NCI-H748 (cell line): ENCODE results near the gene TTLL11.

Source experiments
- DNase-seq: peaks from one replicate; lab custom pipeline; 2025; ENCODE audit not compliant: unreplicated experiment; lab: John Stamatoyannopoulos, UW

Gene TTLL11

DNA sequence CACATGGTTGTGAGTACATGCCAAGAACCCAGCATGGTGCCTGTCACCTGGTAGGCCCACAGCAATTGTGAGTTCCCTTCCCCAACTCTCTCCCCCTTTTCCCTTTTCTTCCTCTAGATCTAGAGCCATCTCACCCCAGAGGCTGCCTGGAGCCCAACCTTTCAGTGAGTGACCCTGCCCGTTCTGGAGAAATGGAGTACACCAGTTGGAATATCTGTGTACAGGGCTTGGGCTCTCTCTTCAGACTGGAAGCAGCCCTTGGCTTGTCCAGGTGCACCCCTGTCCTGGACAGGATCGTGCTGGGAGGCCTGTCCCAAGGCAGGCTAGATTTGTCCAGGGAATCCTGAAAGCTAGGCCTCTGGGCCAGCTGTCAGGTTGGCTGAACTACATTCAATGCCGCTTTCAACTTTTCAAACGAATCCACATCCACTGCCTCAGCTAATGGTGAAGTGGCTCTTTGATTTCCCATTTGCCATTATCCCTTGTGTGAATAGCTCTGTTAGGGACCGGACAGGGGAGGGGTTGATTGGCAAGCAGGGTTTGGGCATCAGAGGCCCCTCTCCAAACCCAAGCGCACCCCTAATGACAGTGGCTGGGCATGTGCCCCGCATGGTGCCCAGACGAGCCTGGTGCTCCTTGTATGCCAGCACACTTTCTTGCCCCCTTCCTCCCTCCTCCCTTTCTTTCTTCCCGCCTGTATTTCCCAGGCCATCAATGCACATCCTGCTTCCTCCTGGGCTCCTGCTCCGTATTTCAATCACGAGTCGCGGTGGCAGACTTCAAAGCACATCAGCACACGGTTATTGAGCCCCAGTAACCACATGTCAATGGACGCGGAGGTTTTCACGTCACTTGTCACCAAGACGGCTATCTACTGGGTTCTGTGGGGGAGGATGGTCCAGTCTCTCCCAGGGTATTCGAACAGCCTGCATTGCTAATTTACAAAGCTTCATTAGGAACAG lies 230.5 kb downstream of the TTLL11 start:
- DNase-seq, result no peak

DNA sequence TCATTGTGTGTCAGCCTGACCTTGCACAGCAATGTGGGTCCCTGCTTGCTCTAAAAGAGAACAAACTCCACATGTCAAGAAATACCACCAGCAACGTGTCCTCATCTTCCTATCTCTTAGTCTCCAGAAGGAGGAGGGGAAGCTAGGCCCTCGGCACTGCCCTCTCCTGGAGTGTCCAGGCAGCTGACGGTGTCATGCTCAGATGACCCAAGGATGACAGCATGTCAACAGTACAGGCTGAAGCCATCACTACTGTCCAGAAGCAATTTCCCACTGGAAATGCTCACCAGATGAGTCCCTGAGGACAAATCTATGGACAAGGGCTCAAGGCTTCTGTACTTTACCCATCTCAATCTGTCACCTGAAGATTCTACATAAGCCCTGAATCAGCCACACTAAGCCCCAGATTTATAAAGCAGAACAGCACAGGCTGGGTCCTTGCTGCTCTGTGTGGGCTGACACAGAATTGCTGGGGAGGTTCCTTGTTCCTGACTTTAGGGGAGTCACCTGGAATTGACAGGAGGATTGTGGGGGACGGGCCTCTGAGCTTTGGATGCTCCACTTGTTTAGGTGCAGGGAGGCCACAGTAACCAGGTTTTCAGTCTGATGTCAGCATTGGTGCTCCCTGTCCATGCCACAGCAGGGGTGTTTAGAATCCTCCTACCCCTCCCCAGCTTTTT lies 231.5 kb downstream of the TTLL11 start:
- peak; percentile 10 for DNase-seq

DNA sequence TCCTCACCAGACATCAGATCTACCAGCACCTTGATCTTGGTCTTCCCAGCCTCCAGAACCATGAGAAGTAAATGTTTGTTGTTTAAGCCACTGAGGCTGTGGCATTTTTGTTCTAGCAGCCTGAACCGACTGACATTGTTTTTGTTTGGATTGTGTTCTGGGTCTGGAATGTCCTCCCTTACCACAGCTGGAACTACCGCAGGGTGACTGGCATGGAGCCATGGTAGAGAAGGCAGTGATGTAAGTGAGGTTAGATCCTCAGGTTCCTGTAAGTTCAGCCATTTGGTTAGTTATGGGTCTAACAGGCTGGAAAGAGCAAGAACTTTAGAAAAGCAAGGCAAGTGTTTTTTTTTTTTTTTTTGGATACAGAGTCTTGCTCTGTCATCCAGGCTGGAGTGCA lies 232.4 kb downstream of the TTLL11 start:
- DNase-seq, result no peak

DNA sequence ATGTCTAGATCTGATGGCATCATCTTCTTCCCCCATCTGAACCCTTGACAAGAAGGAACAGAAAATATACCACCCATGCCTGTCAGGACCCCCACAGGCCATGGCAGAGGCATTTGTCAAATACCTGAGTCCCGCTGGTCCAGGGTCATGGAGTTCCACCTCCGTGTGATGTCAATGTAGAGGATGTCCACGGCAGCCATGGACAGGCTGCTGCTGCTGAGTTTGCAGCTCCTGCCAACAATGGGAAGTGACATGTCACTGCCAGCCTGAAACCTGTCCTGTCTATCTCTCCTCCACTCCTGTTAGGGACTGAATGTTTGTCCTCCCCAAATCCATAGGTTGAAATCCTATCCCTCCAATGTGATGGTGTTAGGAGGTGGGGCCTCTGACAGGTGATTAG lies 232.9 kb downstream of the TTLL11 start:
- DNase-seq, result no peak

DNA sequence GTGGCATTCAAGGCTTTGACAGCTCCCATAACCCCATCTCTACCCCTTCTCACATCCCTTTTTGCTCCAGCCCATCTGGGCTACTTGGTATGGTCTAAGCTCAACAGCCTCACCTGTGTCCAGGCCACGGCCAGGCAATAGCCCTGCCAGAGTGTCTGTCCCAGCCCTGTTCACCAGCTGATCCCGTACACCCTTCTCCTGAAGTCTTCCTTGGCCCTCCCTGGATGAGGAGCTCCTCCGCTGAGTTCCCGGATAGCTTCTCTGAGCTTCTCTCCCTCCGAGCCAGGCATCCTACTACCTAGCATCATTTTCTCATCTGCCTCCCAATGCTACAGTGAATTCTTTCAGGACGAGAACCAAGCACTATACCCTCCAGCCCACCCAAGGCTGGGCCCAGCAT lies 233.5 kb downstream of the TTLL11 start:
- no peak for DNase-seq

DNA sequence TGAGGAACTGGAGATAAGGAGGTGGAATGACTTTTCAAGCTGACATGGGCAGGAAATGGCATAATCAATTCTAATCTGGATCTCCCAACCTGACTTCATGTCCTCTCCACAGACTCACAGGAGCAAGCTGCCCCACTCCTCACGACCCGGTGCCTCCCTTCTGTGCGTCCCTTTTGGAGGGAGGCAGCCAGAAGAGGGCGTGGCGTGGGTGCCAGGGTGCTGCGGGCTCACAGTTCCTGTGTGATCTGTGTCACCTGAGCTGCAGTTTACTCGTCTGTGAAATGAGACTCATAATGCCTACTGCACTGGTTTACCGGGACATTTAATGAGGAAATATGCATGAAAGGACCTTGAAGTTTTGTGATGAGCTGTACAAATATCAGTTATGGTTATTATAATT lies 234.3 kb downstream of the TTLL11 start:
- DNase-seq, result no peak

DNA sequence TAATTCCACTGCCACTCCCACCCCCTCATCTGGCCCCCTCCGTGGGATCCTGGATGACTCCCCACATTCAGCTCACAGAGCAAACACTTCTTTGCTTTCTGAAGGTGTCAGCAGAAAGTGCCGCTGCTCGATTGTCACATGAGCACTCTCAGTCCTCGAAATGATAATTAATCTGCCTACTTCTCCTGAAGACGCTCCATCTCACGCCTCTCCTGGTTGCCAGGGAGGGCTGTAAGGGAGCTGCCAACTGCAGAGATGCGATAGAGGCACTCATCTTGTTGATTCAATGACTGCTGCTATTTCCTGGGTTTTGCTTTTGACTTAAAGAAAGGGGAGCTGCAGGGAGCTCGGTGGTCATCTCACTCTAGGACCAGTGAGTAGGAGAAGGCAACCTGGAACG lies 235.2 kb downstream of the TTLL11 start:
- peak; percentile 81 for DNase-seq

DNA sequence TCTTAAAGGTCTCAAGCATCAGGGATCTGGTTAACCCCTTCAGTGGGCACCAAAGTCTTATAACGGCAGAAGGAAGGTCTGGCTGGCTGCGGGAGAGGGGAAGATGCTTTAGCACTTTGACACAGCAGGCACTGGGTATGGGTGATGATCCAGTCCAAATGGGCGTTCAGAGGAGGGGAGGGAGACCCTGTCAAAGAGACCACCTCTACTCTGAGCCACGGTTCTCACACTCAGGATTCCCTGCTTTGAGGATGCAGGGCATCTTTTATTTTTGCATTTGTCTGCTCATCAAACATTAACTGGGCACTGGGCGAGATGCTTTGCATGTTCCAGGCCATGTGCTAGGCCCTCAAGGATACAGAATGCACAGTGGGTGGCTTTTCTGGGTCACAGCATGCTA lies 237.6 kb downstream of the TTLL11 start:
- no peak for DNase-seq

DNA sequence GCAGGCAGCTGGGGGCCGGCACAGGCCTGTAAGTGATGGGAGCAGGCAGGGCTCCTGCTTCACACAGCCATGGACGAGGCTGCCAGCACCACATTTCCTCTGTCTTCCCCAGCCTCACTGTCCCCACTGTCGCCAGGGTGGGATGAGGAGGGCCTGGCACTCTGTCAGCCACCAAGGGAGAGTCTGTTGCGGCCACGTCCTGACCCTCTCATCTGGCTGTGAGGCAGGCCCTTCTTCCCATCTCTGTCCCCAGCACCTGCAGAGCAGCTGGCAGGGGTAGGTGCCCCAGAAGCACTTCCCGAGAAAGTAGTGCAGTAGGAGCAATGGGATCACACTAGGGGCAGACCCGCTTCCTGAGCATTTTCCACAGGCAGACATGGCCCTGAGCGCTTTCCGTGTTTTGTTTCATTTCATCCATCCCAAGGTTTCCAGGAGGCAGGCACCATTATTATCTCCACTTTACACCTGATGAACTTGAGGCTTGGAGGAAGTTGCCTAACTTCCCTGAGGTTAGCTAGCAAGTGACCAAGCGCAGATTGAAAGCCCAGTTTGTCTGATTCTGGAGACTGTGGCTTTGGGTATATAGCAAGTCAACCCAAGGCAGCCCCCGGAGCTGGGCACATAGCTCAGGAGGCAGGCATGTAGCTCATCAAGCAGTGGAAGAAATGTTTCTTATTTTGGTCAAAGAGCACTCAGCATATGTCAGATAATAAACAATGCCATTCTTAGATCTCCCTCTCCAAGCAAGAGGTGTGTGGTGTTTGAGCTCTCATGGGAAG lies 239.3 kb downstream of the TTLL11 start:
- DNase-seq, result no peak

DNA sequence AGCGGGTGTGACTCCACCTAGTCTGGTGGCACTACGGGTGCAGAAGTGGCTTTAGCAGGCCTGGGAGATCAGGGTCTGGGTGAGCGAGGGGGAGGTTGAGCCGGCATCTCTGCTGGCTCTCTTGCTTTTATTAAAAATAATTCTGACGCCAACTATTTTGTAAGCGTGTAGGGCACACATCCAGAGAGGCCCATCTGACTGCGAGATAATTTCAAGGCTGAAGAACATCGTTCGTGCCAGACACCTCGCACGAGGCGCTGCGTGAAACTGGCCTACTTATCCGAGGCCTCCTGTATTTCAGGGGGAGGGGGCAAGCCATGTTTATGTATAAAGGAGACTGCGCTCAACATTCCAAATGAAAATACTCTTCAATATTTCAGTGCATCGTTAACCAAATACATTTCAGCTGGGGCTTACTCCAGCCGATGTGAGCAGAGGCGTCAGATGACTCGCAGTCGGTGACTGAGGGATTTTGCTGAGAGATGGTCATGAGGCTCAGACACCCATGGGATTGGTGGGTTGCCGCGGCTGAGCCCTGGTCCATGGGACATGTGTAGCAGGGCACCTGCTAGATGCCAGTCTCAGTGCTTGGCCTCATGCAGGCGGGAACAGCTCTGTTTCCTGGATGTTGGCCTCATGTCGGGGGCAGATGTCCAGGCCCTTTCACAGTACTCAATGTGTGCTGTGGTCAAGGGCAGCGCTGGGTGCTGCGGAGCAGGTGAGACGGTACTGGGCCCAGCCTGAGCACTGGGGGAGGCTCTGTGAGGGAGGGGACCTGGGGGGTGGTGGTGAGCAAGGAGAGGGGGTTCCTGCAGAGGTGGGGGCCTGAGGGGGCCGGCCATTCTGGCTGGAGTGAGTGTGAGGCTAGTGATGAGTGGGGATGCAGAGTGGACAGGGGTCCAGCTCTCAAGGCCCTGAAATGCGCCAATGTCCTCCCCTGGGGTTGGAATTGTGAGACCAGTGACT lies 240.2 kb downstream of the TTLL11 start:
- no peak for DNase-seq

DNA sequence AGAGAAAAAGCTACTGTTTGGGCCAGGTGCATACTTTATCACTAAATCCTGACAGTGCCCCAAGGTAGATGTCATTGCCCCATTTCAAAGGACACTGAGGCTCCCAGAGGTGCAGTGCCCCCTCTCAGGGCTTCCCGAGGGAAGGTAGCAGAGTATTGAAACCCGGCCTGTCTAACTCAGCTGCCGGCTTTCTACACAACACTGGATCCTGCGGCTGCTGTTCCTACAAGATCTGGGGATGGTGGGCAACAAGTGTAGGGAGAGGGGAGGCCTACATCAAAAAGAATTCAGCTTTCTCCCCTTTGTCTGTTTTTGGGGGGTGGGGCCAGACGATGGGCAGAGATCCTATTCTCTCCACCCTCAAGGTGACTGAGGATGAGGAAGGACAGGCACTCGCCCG lies 240.9 kb downstream of the TTLL11 start:
- no peak for DNase-seq

DNA sequence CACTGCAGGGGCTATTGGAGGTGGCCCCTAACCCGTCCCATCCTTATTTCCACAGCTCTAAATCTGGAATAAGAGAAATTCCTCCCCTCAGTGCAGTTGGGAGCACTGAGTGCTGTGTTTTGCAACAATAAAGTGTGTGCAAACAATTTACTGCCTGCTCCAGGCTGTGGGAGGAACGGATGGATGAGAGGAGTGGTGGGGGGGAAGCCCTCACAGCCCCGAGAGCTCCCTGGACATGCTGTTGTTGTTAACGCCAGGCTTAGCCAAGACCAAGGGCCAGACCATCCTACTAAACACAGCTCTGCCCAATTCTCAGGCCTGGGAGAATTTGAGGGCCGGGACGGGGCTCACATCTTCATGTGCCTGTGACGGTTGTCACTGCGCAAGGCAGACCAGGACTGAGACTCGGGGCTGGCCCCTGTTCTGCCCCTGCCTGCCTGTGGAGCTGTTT lies 241.4 kb downstream of the TTLL11 start:
- DNase-seq, result no peak

DNA sequence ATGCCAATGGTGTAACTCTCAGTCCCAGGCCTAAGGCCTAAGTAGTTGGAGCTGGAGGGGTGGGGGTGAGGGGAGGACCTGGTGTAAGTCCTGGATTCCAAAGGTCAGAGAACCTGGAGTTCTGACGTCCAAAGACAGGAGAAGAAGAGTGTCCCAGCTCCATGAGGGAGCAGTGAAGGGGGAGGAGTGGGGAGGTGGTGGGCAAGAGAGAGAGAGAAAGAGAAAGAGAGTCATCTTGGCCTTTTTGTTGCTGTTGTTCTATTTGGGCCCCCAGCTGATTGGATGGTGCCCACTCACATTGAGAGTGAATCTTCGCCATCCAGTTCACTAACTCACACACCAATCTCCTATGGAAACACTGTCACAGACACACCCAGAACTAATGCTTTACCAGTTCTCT lies 242.7 kb downstream of the TTLL11 start:
- DNase-seq, result no peak

DNA sequence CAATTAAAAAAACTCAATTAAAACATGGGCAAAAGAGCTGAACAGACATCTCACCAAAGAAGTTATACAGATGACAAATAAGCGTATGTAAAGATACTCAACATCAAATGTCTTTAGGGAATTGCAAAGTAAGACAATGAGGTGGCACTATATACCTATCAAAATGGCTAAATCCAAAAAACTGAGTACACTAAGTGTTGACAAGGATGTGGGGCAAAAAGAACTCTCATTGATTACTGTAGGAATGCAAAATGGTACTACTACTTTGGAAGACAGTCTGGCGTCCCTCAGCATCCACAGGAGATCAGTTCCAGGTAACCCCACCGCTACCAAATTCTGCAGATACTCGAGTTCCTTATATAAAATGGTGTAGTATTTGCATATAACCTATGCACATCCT lies 243.6 kb downstream of the TTLL11 start:
- DNase-seq, result no peak

DNA sequence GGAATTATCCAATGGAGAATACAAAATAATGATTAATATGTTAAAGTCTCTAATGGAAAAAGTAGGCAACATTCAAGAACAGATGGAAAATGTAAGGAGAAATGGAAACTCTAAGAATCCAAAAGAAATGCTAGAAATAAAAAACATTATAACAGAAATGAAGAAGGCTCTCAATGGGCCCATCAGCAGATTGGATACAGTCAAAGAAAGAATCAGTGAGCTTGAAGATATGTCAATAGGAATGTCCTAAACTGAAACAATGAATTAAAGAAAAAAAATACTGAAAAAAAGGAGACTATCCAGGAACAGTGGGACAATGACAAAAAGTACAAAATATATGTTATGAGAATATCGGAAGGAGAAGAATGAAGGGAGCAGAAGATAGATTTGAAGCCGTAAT lies 248.5 kb downstream of the TTLL11 start:
- no peak for DNase-seq

DNA sequence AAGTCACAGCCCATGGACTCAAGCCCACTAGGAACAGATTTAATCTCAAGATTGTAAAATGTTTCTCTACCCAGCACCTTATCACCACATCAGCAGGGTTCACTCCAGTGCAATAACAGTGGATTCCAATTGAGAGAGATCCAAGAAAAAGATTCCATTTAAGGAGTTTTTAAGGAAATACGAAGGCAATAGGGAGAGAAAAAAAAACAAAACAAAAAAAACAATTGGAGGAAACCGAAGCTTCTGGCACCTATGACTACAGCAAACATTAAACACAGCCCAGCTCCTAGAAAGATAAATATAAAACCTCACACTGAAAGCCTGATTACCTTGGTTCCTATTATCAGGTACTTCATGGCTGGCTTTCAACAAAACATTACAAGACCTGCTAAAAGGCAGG lies 249.0 kb downstream of the TTLL11 start:
- peak; percentile 64 for DNase-seq

DNA sequence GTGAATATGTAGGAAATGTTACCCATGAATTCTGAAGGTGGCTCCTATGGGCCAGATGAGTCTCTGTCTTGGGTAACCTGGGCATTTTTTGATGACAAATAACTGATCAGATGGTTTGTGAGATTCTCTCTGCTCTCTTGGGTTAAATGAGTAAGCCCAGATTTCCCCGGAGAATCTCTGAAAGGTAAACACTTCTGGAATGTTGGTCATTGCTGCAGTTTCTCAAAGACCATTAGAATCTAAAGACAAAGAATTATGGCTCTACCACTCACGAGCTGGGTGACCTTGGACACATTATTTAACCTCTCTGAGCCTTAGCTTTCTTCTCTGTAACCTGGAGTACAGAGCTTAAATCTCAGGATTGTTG lies 250.5 kb downstream of the TTLL11 start:
- no peak for DNase-seq

DNA sequence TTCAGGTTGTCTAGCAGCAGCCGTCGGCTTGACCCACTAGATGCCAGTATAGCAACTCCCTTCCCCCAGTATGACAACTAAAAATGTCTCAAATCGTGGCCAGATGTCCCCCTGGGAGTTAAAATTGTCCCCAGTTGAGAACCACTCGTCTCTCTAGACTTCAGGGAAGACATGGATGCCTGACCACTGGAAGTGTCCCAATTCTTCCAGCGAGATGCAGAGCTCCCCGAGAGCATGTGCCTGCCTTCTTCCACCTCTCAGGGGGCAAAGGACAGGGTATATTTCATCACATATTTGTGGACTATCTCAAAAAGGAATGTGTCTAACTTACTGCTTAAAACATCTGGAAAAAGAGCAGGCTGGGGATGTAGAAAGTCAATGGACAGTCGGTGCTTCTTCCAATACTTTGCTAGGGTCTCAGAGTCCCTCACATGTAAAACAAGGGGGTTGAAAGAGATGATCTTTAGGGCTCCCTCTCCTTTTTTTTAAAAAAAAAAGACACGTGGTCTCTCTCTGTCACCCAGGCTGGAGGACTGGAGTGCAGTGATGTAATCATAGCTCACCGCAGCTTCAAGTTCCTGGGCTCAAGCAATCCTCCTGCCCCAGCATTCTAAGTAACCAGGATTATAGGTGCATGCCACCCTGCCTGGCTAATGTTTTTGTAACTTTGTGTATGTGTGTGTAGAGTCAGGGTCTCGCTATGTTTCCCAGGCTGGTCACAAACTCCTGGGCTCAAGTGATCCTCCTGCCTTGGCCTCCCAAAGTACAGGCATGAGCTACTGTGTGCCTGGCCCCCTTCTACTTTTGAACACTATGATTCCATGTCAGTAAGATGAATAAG lies 251.1 kb downstream of the TTLL11 start:
- no peak for DNase-seq
